H1 (cell line): ENCODE results near the gene RAB30. TPM values are rescaled to one million over a fixed set of nuclear protein-coding genes. Genes with fewer than 3 reads are reported as not detected.

ENCODE experiments used
- CTCF ChIA-PET: fragments of 300-600 bp; sonication (Branson Sonifier 250); formaldehyde crosslinking; loops from one replicate; lab custom pipeline; 2021; ENCODE audit not compliant: partially characterized antibody; lab: Charles Lee
- POLR2A ChIA-PET: fragments of 300-600 bp; sonication (Branson Sonifier 250); formaldehyde crosslinking; loops from one replicate; lab custom pipeline; 2021; ENCODE audit warnings: inconsistent platforms; ENCODE audit not compliant: partially characterized antibody; lab: Charles Lee
- DNase-seq, 2 experiments: peaks; one replicate each; pipeline versions ENCODE4 v3.0.0 to v3.0.0-alpha.2; 2010 to 2022; ENCODE audit warnings: low spot score in 2 of 2, low read depth in 1 of 2, mixed read lengths in 1 of 2
- FAIRE-seq: peaks from 2 replicates; lab custom pipeline; 2011; peaks lifted over from hg19 to GRCh38; lab: Jason Lieb, UNC
- H2AFZ ChIP-seq: 2 replicates; pipeline ENCODE4 v1.8.1; 2012; ENCODE audit warnings: low read length, inconsistent platforms
- H2AK5ac ChIP-seq: 2 replicates; pipeline ENCODE4 v1.6.1; 2013; ENCODE audit warnings: low read depth, low read length
- H2BK120ac ChIP-seq: replicated peaks from 2 replicates; pipeline ENCODE3; 2013; ENCODE audit warnings: low read depth, low read length, inconsistent platforms
- H2BK12ac ChIP-seq: 2 replicates; pipeline ENCODE4 v1.6.1; 2013; ENCODE audit warnings: low read depth, low read length
- H2BK15ac ChIP-seq: 2 replicates; pipeline ENCODE4 v1.6.1; 2013; ENCODE audit warnings: low read length
- H2BK20ac ChIP-seq: 2 replicates; pipeline ENCODE4 v1.6.1; 2013; ENCODE audit warnings: low read length
- H2BK5ac ChIP-seq: 2 replicates; pipeline ENCODE4 v1.6.1; 2013; ENCODE audit warnings: low read depth, low read length
- H3K14ac ChIP-seq: 2 replicates; pipeline ENCODE4 v1.6.1; 2013; ENCODE audit warnings: inconsistent platforms; ENCODE audit not compliant: insufficient read length
- H3K18ac ChIP-seq: 2 replicates; pipeline ENCODE4 v1.6.1; 2013; ENCODE audit warnings: low read length; ENCODE audit errors: extremely low read depth
- H3K23ac ChIP-seq: 2 replicates; pipeline ENCODE4 v1.6.1; 2013; ENCODE audit warnings: inconsistent platforms; ENCODE audit not compliant: insufficient read length
- H3K23me2 ChIP-seq: 2 replicates; pipeline ENCODE4 v1.6.1; 2013; ENCODE audit warnings: low read depth, low read length
- H3K27ac ChIP-seq: 2 replicates; pipeline ENCODE4 v1.6.1; 2011; ENCODE audit warnings: low read depth, low read length, inconsistent platforms
- H3K27me3 ChIP-seq, 4 experiments: replicated peaks in 1 of 4; 1 replicate in 1 of 4; 2 replicates in 3 of 4; pipeline versions ENCODE4 v1.6.1 to v1.8.1; 2011 to 2013; ENCODE audit warnings: low read length in 3 of 4, mild to moderate bottlenecking in 3 of 4, inconsistent platforms in 2 of 4, mixed read lengths in 2 of 4, moderate library complexity in 1 of 4; ENCODE audit not compliant: control insufficient read depth in 3 of 4, insufficient read depth in 3 of 4; ENCODE audit errors: extremely low read depth in 1 of 4
- H3K36me3 ChIP-seq, 4 experiments: 2 replicates each; pipeline versions ENCODE4 v1.6.1 to v1.8.1; 2011 to 2013; ENCODE audit warnings: mild to moderate bottlenecking in 4 of 4, low read length in 3 of 4, moderate library complexity in 2 of 4, control low read depth in 1 of 4, inconsistent platforms in 1 of 4; ENCODE audit not compliant: insufficient read depth in 4 of 4, control insufficient read depth in 2 of 4
- H3K4ac ChIP-seq: replicated peaks from 2 replicates; pipeline ENCODE3; 2013; ENCODE audit warnings: low read length, low read depth, mixed read lengths, inconsistent platforms; ENCODE audit not compliant: insufficient read length
- H3K4me1 ChIP-seq, 4 experiments: replicated peaks in 1 of 4; 1 replicate in 1 of 4; 2 replicates in 3 of 4; pipeline versions ENCODE4 v1.6.1 to v1.8.1; 2011 to 2013; ENCODE audit warnings: low read length in 3 of 4, inconsistent platforms in 2 of 4, mixed read lengths in 1 of 4; ENCODE audit not compliant: insufficient read depth in 4 of 4, control insufficient read depth in 3 of 4
- H3K4me2 ChIP-seq, 2 experiments: 2 replicates each; pipeline versions ENCODE4 v1.6.1 to v1.8.1; 2011 to 2013; ENCODE audit warnings: low read depth in 2 of 2, low read length in 2 of 2, control low read depth in 1 of 2, inconsistent platforms in 1 of 2, mild to moderate bottlenecking in 1 of 2; ENCODE audit not compliant: insufficient read depth in 1 of 2
- H3K4me3 ChIP-seq, 4 experiments: fragments of 200-600, 300-600 bp in 1 of 4; sonication (generic), shearing (Covaris generic), sonication (Bioruptor Twin) in 1 of 4; 2 replicates each; pipeline versions ENCODE4 v1.5.1 to v1.8.1; 2011 to 2016; ENCODE audit warnings: low read length in 4 of 4, low read depth in 3 of 4, control low read depth in 2 of 4, inconsistent platforms in 2 of 4, mild to moderate bottlenecking in 2 of 4, mixed read lengths in 1 of 4, moderate library complexity in 1 of 4; ENCODE audit not compliant: insufficient read depth in 2 of 4; ENCODE audit errors: extremely low read depth in 1 of 4
- H3K56ac ChIP-seq: replicated peaks from 2 replicates; pipeline ENCODE3; 2013; ENCODE audit warnings: low read depth, mild to moderate bottlenecking, mixed read lengths, low read length, inconsistent platforms; ENCODE audit not compliant: insufficient read length
- H3K79me1 ChIP-seq: 2 replicates; pipeline ENCODE4 v1.6.1; 2013; ENCODE audit warnings: low read depth, low read length, control low read depth
- H3K79me2 ChIP-seq, 2 experiments: 2 replicates each; pipeline versions ENCODE4 v1.6.1 to v1.8.1; 2012 to 2013; ENCODE audit warnings: low read length in 2 of 2, mild to moderate bottlenecking in 2 of 2, inconsistent platforms in 1 of 2; ENCODE audit not compliant: insufficient read depth in 2 of 2, control insufficient read depth in 1 of 2
- H3K9ac ChIP-seq, 4 experiments: replicated peaks in 1 of 4; 1 replicate in 1 of 4; 2 replicates in 3 of 4; pipeline versions ENCODE4 v1.6.1 to v1.8.1; 2011 to 2013; ENCODE audit warnings: low read depth in 3 of 4, low read length in 3 of 4, control low read depth in 2 of 4, mild to moderate bottlenecking in 2 of 4, moderate library complexity in 2 of 4, inconsistent platforms in 1 of 4; ENCODE audit errors: extremely low read depth in 1 of 4
- H3K9me3 ChIP-seq, 2 experiments: 2 replicates each; pipeline versions ENCODE4 v1.6.1 to v1.8.1; 2012 to 2013; ENCODE audit warnings: mild to moderate bottlenecking in 2 of 2, moderate library complexity in 2 of 2, control low read depth in 1 of 2, inconsistent platforms in 1 of 2, low read depth in 1 of 2, low read length in 1 of 2, mixed read lengths in 1 of 2; ENCODE audit not compliant: insufficient read depth in 2 of 2
- H4K20me1 ChIP-seq, 2 experiments: replicated peaks in 1 of 2; 2 replicates each; pipeline versions ENCODE3 to v1.8.1; 2011 to 2013; ENCODE audit warnings: inconsistent platforms in 2 of 2, low read length in 2 of 2, mild to moderate bottlenecking in 1 of 2; ENCODE audit not compliant: insufficient read depth in 2 of 2, control insufficient read depth in 1 of 2
- H4K5ac ChIP-seq: 2 replicates; pipeline ENCODE4 v1.6.1; 2013; ENCODE audit warnings: low read length, low read depth, mixed read lengths, inconsistent platforms; ENCODE audit not compliant: insufficient read length
- H4K8ac ChIP-seq: 2 replicates; pipeline ENCODE4 v1.8.0; 2013; ENCODE audit warnings: mild to moderate bottlenecking, moderate library complexity, low read length, inconsistent platforms; ENCODE audit not compliant: insufficient read depth; ENCODE audit errors: extremely low read depth
- H4K91ac ChIP-seq: replicated peaks from 2 replicates; pipeline ENCODE3; 2013; ENCODE audit warnings: low read length, mixed read lengths, inconsistent platforms; ENCODE audit not compliant: insufficient read length
- BACH1 ChIP-seq: IDR thresholded peaks from 2 replicates; pipeline ENCODE4 v1.6.1; 2012; ENCODE audit warnings: low read length, improper control_type of control experiment
- BRCA1 ChIP-seq: IDR thresholded peaks from 2 replicates; pipeline ENCODE4 v1.6.1; 2012; ENCODE audit warnings: low read depth, low read length, improper control_type of control experiment
- CEBPB ChIP-seq: IDR thresholded peaks from 2 replicates; pipeline ENCODE4 v1.6.1; 2012; ENCODE audit warnings: low read depth, low read length
- CHD2 ChIP-seq: IDR thresholded peaks from 2 replicates; pipeline ENCODE4 v1.6.1; 2012; ENCODE audit warnings: low read length, improper control_type of control experiment
- E2F6 ChIP-seq: IDR thresholded peaks from 2 replicates; pipeline ENCODE4 v1.6.1; 2012; ENCODE audit warnings: inconsistent platforms
- GABPA ChIP-seq: IDR thresholded peaks from 2 replicates; pipeline ENCODE4 v1.6.1; 2011; ENCODE audit warnings: mild to moderate bottlenecking, low read length, moderate library complexity, borderline replicate concordance; ENCODE audit not compliant: insufficient read depth
- HDAC6 ChIP-seq: IDR thresholded peaks from one replicate; pipeline ENCODE4 v1.7.1; 2012; ENCODE audit warnings: low read depth, mild to moderate bottlenecking, inconsistent platforms, low read length, moderate library complexity
- MAFK ChIP-seq: IDR thresholded peaks from 2 replicates; pipeline ENCODE4 v1.6.1; 2012; ENCODE audit warnings: low read depth, mild to moderate bottlenecking, improper control_type of control experiment, low read length
- RBBP5 ChIP-seq: IDR thresholded peaks from 2 replicates; pipeline ENCODE4 v1.7.1; 2012; ENCODE audit warnings: low read depth, mild to moderate bottlenecking, inconsistent platforms, low read length, moderate library complexity, borderline replicate concordance
- RXRA ChIP-seq: IDR thresholded peaks from 2 replicates; pipeline ENCODE4 v1.6.1; 2011; ENCODE audit warnings: low read depth, mild to moderate bottlenecking, low read length, moderate library complexity; ENCODE audit not compliant: insufficient read depth
- TAF7 ChIP-seq: optimal IDR thresholded peaks from 2 replicates; pipeline ENCODE3; 2011; ENCODE audit warnings: low read depth, mild to moderate bottlenecking, inconsistent platforms, low read length, moderate library complexity, borderline replicate concordance
- YY1 ChIP-seq: IDR thresholded peaks from 2 replicates; pipeline ENCODE4 v1.6.1; 2011; ENCODE audit warnings: low read depth, mild to moderate bottlenecking, low read length
- WGBS, 2 experiments: shearing (Covaris generic) in 1 of 2; methylation state at CpG; one replicate each; pipeline versions ENCODE4 v1.1.6 to v1.1.7; 2013 to 2015; ENCODE audit warnings: low lambda C conversion rate in 2 of 2, mixed read lengths in 2 of 2, inconsistent platforms in 1 of 2, low coverage in 1 of 2, missing lambda C conversion rate in 1 of 2; ENCODE audit not compliant: insufficient replicate concordance in 2 of 2, insufficient coverage in 1 of 2, insufficient read length in 1 of 2; ENCODE audit errors: extremely low coverage in 1 of 2, missing lambda C conversion rate in 1 of 2; 5-methylcytosine and 5-hydroxymethylcytosine counted together
- polyA plus RNA-seq, 7 experiments: library from polyadenylated mRNA; depleted of rRNA in 3 of 7; stranded (reverse) in 5 of 7; unstranded in 2 of 7; fragments of >200 nt in 5 of 7; fragments of 200-250 nt in 2 of 7; gene quantifications; 1 replicate in 5 of 7; 2 replicates in 1 of 7; 4 replicates in 1 of 7; pipeline versions ENCODE4 v1.2.1 to v1.2.3, GENCODE V29; 2011 to 2013; ENCODE audit warnings: missing spikeins in 2 of 7, mixed read lengths in 2 of 7
- total RNA-seq: library from RNA; stranded (reverse); fragmentation: NEBNext Ultra II Directional; extraction: Animal tissue kit (Norgen Biotek cat#: 25700); gene quantifications from 2 replicates; pipeline ENCODE4 v1.2.1, GENCODE V29; 2021

Gene RAB30
- total and polyA plus RNA-seq, 2 of the 8 experiments (the other 6 are each of a cell fraction or from before 2014, with no cell fraction given) = 1.6 to 11.7 TPM

GRCh38 chr11:82959987-82960778 is 111.5 kb downstream of the RAB30 start:
- POLR2A ChIA-PET = no interaction called here
- Histone ChIP-seq H2BK120ac (no peak overlapping the region), H3K56ac (no peak overlapping the region), H3K79me2 (no peaks in the 10 kb centered on the region), H3K27ac (no peak overlapping the region), H2BK20ac (no peak overlapping the region), H4K5ac (no peak overlapping the region), H3K27me3 (no peaks in the 10 kb centered on the region), H3K9me3 (no peaks in the 10 kb centered on the region), H3K79me1 (no peaks in the 10 kb centered on the region), H2BK12ac (no peak overlapping the region), H3K4me3 (no peak overlapping the region), H3K18ac (no peak overlapping the region), H4K8ac (no peak overlapping the region), H2AFZ (no peak overlapping the region), H3K4me2 (no peak overlapping the region), H2BK5ac (no peak overlapping the region), H3K23ac (no peak overlapping the region), H3K36me3 (no peaks in the 10 kb centered on the region), H3K4me1 (peaks cover 0 to 3% (median 0%) of the 10 kb centered on the region in 4 experiments; a peak in 2 of 7 replicates), H2AK5ac (no peak overlapping the region), H4K20me1 (no peaks in the 10 kb centered on the region), H3K4ac (no peak overlapping the region), H3K14ac (no peak overlapping the region), H3K9ac (no peak overlapping the region), H3K23me2 (no peaks in the 10 kb centered on the region), H2BK15ac (no peak overlapping the region), H4K91ac (no peak overlapping the region)
- TF ChIP-seq BRCA1 (no peak), BACH1 (no peak), CHD2 (no peak), TAF7 (no peak), RXRA (no peak), MAFK (no peak), RBBP5 (no peak), CEBPB (no peak), GABPA (no peak), HDAC6 (no peak), YY1 (no peak), E2F6 (no peak)
- 91% methylated on average over 5 of the region's 5 CpGs; no CpG with 5 or more reads in 1 of the 2 experiments for WGBS, 2 experiments
- CTCF ChIA-PET = interaction anchor here (0.7 kb wide), 1 partner anchor 205 kb away, joined by 3 read pairs; no protein-coding TSS in a partner anchor
- DNase-seq = no peak
- FAIRE-seq = no peak
